ENCODE measurements around the gene AHCTF1.

GRCh38 chr1:246795906-246796694 is 135.6 kb downstream of the AHCTF1 start:
- TF ChIP-seq, protein P1, sequence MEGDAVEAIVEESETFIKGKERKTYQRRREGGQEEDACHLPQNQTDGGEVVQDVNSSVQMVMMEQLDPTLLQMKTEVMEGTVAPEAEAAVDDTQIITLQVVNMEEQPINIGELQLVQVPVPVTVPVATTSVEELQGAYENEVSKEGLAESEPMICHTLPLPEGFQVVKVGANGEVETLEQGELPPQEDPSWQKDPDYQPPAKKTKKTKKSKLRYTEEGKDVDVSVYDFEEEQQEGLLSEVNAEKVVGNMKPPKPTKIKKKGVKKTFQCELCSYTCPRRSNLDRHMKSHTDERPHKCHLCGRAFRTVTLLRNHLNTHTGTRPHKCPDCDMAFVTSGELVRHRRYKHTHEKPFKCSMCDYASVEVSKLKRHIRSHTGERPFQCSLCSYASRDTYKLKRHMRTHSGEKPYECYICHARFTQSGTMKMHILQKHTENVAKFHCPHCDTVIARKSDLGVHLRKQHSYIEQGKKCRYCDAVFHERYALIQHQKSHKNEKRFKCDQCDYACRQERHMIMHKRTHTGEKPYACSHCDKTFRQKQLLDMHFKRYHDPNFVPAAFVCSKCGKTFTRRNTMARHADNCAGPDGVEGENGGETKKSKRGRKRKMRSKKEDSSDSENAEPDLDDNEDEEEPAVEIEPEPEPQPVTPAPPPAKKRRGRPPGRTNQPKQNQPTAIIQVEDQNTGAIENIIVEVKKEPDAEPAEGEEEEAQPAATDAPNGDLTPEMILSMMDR (IDR thresholded peaks at IDR 0.05; ENCODE audit: insufficient read depth, low read depth, low read length), result no peak
- TF ChIP-seq EZH2 (IDR thresholded peaks at IDR 0.05; ENCODE audit: insufficient read depth, low read length), result no peak
